K562 (cell line): ENCODE results near the gene SLC8A1. TPM values are rescaled to one million over a fixed set of nuclear protein-coding genes. Genes with fewer than 3 reads are reported as not detected.

Experiments
- ATAC-seq: fragments of 200-7000 bp; cut with Tn5 transposase; 3 replicates; pipeline ENCODE4 v1.9.1; 2020; ENCODE audit warnings: moderate library complexity
- BruUV-seq: library from RNA; stranded (reverse); fragments of 400-500 nt; replicated peaks from 2 replicates; lab custom pipeline; 2021; lab: Mats Ljungman, UMichigan
- CTCF ChIA-PET: fragments of 300-600 bp; formaldehyde crosslinking; extraction: SDS; loops from one replicate; lab custom pipeline; 2021; ENCODE audit warnings: low intra/inter-chr PET ratio; lab: Yijun Ruan, JAX
- POLR2A ChIA-PET: fragments of 300-600, 350-650 bp; sonication (Branson Sonifier 250); formaldehyde crosslinking; extraction: SDS; loops from one replicate; lab custom pipeline; 2021; ENCODE audit warnings: antibody characterized with exemption, inconsistent platforms; lab: Yijun Ruan, JAX
- DNase-seq, 4 experiments: peaks; one replicate each; pipeline versions ENCODE4 v3.0.0 to v3.0.0-alpha.2; 2011 to 2018; ENCODE audit warnings: low spot score in 3 of 4, mixed read lengths in 3 of 4; ENCODE audit errors: extremely low read depth in 1 of 4
- FAIRE-seq: peaks from 2 replicates; lab custom pipeline; 2011; peaks lifted over from hg19 to GRCh38; lab: Jason Lieb, UNC
- H2AFZ ChIP-seq: 2 replicates; pipeline ENCODE4 v1.6.0; 2011; ENCODE audit warnings: low read depth, low read length, control low read depth, inconsistent platforms
- H3K27ac ChIP-seq: fragments of 200-600 bp; 3 replicates; pipeline ENCODE4 v1.8.0; 2011; ENCODE audit warnings: low read depth, mild to moderate bottlenecking, control low read depth, inconsistent platforms, low read length, moderate library complexity, mixed read lengths; ENCODE audit errors: extremely low read depth
- H3K27me3 ChIP-seq, 2 experiments: fragments of 300-600 bp in 1 of 2; 2 replicates in 1 of 2; 3 replicates in 1 of 2; pipeline versions ENCODE4 v1.6.0 to v1.8.0; 2011; ENCODE audit warnings: inconsistent platforms in 2 of 2, low read length in 2 of 2, mild to moderate bottlenecking in 1 of 2, mixed read lengths in 1 of 2, moderate library complexity in 1 of 2; ENCODE audit not compliant: control insufficient read depth in 2 of 2, insufficient read depth in 2 of 2
- H3K36me3 ChIP-seq: fragments of 300-600 bp; 3 replicates; pipeline ENCODE4 v1.8.0; 2011; ENCODE audit warnings: mild to moderate bottlenecking, low read length, inconsistent platforms; ENCODE audit not compliant: control insufficient read depth, insufficient read depth
- H3K4me1 ChIP-seq, 2 experiments: fragments of 200-600 bp in 1 of 2; replicated peaks in 1 of 2; 2 replicates in 1 of 2; 3 replicates in 1 of 2; pipeline versions ENCODE4 v1.5.1 to v1.8.0; 2011; ENCODE audit warnings: inconsistent platforms in 2 of 2, low read length in 2 of 2, mild to moderate bottlenecking in 1 of 2, mixed read lengths in 1 of 2, moderate library complexity in 1 of 2; ENCODE audit not compliant: control insufficient read depth in 2 of 2, insufficient read depth in 2 of 2
- H3K4me2 ChIP-seq: 2 replicates; pipeline ENCODE4 v1.6.1; 2011; ENCODE audit warnings: low read length, control low read depth, inconsistent platforms, mixed read lengths; ENCODE audit not compliant: insufficient read depth
- H3K4me3 ChIP-seq: fragments of 200-600 bp; sonication (generic), shearing (Covaris generic); 2 replicates; pipeline ENCODE4 v1.5.1; 2016; ENCODE audit warnings: control low read depth, inconsistent platforms
- H3K79me2 ChIP-seq: fragments of 200-600 bp; 3 replicates; pipeline ENCODE4 v1.8.0; 2011; ENCODE audit warnings: low read length, inconsistent platforms; ENCODE audit not compliant: control insufficient read depth, insufficient read depth
- H3K9ac ChIP-seq, 2 experiments: 2 replicates each; pipeline versions ENCODE4 v1.6.0 to v1.6.1; 2011; ENCODE audit warnings: low read depth in 2 of 2, low read length in 2 of 2, control low read depth in 1 of 2, inconsistent platforms in 1 of 2, mild to moderate bottlenecking in 1 of 2, mixed read lengths in 1 of 2; ENCODE audit not compliant: insufficient read depth in 1 of 2
- H3K9me1 ChIP-seq: one replicate; pipeline ENCODE4 v1.6.0; 2011; ENCODE audit warnings: inconsistent platforms, mild to moderate bottlenecking, low read length, moderate library complexity; ENCODE audit not compliant: control insufficient read depth, insufficient read depth
- H3K9me3 ChIP-seq: replicated peaks from 2 replicates; pipeline ENCODE4 v1.5.1; 2011; ENCODE audit warnings: low read depth, low read length, inconsistent platforms; ENCODE audit not compliant: control insufficient read depth, insufficient read depth
- H4K20me1 ChIP-seq: replicated peaks from 2 replicates; pipeline ENCODE4 v1.6.1; 2011; ENCODE audit warnings: low read length, inconsistent platforms, mixed read lengths; ENCODE audit not compliant: control insufficient read depth, insufficient read depth
- ASH1L ChIP-seq: fragments of 450-650 bp; IDR thresholded peaks from 2 replicates; pipeline ENCODE4 v1.6.1; 2018; ENCODE audit warnings: borderline replicate concordance, mild to moderate bottlenecking, low read depth; ENCODE audit not compliant: partially characterized antibody
- ATF7 ChIP-seq: fragments of 450-650 bp; IDR thresholded peaks from 2 replicates; pipeline ENCODE4 v1.7.1; 2014; ENCODE audit warnings: mild to moderate bottlenecking, moderate library complexity
- KAT8 ChIP-seq: fragments of 450-650 bp; IDR thresholded peaks from 2 replicates; pipeline ENCODE4 v1.6.1; 2016; ENCODE audit warnings: low read depth, mild to moderate bottlenecking
- LCOR ChIP-seq: sonication (generic); formaldehyde crosslinking; IDR thresholded peaks from 2 replicates; pipeline ENCODE4 v1.8.0; 2022; ENCODE audit warnings: mild to moderate bottlenecking, missing genetic modification reagents
- NFE2 ChIP-seq: IDR thresholded peaks from 2 replicates; pipeline ENCODE4 v1.6.1; 2014; ENCODE audit warnings: antibody characterized with exemption, low read depth
- ZNF121 ChIP-seq: sonication (generic); formaldehyde crosslinking; conservative IDR thresholded peaks from 2 replicates; pipeline ENCODE4 v1.8.0; 2022; ENCODE audit warnings: missing genetic modification reagents
- WGBS: fragments of 100-300 bp; shearing (Covaris generic); methylation state at CpG from one replicate; pipeline ENCODE4 v1.1.6; 2016; ENCODE audit warnings: low coverage, mixed read lengths; ENCODE audit not compliant: insufficient coverage; ENCODE audit errors: missing lambda C conversion rate; 5-methylcytosine and 5-hydroxymethylcytosine counted together
- in situ Hi-C: fragments of 300-500 bp; cut with MboI; formaldehyde crosslinking; loops from 4 replicates; pipeline ENCODE4 v1.15.0; 2018; ENCODE audit warnings: inconsistent platforms, mixed read lengths
- intact Hi-C: fragments of 100-400 bp; cut with micrococcal nuclease; formaldehyde crosslinking; loops from 2 replicates; pipeline ENCODE4 v1.14.2; 2022
- polyA plus RNA-seq, 8 experiments: library from polyadenylated mRNA; depleted of rRNA in 4 of 8; stranded (reverse) in 5 of 8; unstranded in 3 of 8; fragments of >200 nt; fragmentation: Nextera tagmentation in 2 of 8; fragmentation: Illumina TruSeq in 1 of 8; extraction: Ambion mirVana in 2 of 8; extraction: Trizol in 1 of 8; gene quantifications; 2 replicates each; pipeline versions ENCODE4 v1.2.1 to v1.2.3, GENCODE V29; 2011 to 2014; ENCODE audit warnings: inconsistent platforms in 1 of 8, missing spikeins in 1 of 8
- total RNA-seq, 7 experiments: library from RNA; depleted of rRNA in 6 of 7; stranded (reverse); fragments of >200 nt in 6 of 7; fragmentation: Illumina TruSeq in 2 of 7; extraction: Trizol in 2 of 7; gene quantifications; 2 replicates each; pipeline versions ENCODE4 v1.2.1 to v1.2.3, GENCODE V29; 2011 to 2021; ENCODE audit warnings: low replicate concordance in 1 of 7
- TF ChIP-seq, protein P1 (sequence below): fragments of 250-450 bp; sonication (Bioruptor Pico); IDR thresholded peaks from 2 replicates; pipeline ENCODE4 v1.4.0; 2020
- TF ChIP-seq, protein P2 (sequence below), 2 experiments: IDR thresholded peaks; 2 replicates each; pipeline ENCODE4 v1.6.1; 2011; ENCODE audit warnings: borderline replicate concordance in 1 of 2, control low read depth in 1 of 2, low read depth in 1 of 2, low read length in 1 of 2, mild to moderate bottlenecking in 1 of 2, mixed read lengths in 1 of 2, moderate library complexity in 1 of 2; ENCODE audit not compliant: insufficient read depth in 1 of 2, insufficient read length in 1 of 2, poor library complexity in 1 of 2, severe bottlenecking in 1 of 2; ENCODE audit errors: extremely low read depth in 1 of 2

The SLC8A1 gene
- total and polyA plus RNA-seq, 9 of the 15 experiments (the other 6 are each of a cell fraction or from before 2014, with no cell fraction given) = not detected

DNA sequence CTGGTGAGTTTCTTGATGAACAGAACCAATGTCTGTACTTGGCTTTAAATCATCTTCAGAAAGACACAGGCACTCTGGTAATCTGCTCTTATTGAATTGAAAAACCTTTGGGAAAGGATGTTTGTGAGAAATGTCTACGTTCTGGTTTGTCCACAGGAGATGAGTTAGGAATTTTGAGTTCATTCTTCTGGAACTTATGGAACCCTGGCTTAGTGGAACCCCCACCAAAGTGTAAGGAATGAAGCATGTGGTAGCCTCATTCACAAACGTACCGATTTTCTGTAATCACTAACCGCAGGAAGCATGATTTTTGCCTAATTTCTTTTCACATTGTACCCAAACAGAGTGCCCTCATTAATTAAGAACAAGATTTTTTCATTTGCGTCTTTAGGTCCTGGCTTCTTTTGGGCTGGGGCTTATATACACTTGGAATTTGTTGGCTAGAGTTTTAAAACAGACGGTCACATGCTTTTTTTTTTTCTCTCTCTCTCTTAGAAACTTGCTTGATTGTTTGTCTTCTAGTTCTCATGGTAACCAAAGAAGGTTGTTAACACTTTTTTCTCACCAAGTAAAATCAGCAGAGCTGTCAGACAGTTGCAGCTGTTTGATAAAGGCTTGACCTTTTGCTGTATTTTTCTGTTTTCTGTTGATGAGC lies 358.7 kb downstream of the SLC8A1 start:
- Histone ChIP-seq H3K27ac (no peak overlapping the region), H3K9me3 (no peaks in the 10 kb centered on the region), H3K9ac (no peak overlapping the region), H3K4me1 (no peaks in the 10 kb centered on the region), H3K79me2 (no peaks in the 10 kb centered on the region), H3K27me3 (no peaks in the 10 kb centered on the region), H2AFZ (no peak overlapping the region), H3K36me3 (no peaks in the 10 kb centered on the region), H3K4me3 (no peak overlapping the region), H3K4me2 (no peak overlapping the region), H4K20me1 (no peaks in the 10 kb centered on the region), H3K9me1 (no peaks in the 10 kb centered on the region)
- WGBS = 0% methylated on average over 6 of the region's 6 CpGs
- no peak for FAIRE-seq
- ChIA-PET POLR2A (no interaction called here), CTCF (interaction anchor here (0.6 kb wide), 1 partner anchor 24 kb away, joined by 3 read pairs; no protein-coding TSS in a partner anchor)
- in situ Hi-C loops (no loop called here), intact Hi-C loops (no loop called here)
- TF ChIP-seq KAT8 (no peak), ZNF121 (CRISPR knock-in tag) (no peak), NFE2 (no peak), ATF7 (no peak), ASH1L (no peak), LCOR (CRISPR knock-in tag) (no peak)
- TF ChIP-seq, protein P1, sequence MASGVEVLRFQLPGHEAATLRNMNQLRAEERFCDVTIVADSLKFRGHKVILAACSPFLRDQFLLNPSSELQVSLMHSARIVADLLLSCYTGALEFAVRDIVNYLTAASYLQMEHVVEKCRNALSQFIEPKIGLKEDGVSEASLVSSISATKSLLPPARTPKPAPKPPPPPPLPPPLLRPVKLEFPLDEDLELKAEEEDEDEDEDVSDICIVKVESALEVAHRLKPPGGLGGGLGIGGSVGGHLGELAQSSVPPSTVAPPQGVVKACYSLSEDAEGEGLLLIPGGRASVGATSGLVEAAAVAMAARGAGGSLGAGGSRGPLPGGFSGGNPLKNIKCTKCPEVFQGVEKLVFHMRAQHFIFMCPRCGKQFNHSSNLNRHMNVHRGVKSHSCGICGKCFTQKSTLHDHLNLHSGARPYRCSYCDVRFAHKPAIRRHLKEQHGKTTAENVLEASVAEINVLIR (CRISPR knock-in tag) = no peak
- TF ChIP-seq, protein P2, sequence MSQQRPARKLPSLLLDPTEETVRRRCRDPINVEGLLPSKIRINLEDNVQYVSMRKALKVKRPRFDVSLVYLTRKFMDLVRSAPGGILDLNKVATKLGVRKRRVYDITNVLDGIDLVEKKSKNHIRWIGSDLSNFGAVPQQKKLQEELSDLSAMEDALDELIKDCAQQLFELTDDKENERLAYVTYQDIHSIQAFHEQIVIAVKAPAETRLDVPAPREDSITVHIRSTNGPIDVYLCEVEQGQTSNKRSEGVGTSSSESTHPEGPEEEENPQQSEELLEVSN (IDR thresholded peaks at IDR 0.05; ENCODE audit: borderline replicate concordance in 1 of 2, extremely low read depth in 1 of 2, insufficient read depth in 1 of 2, insufficient read length in 1 of 2, low read depth in 1 of 2, low read length in 1 of 2, poor library complexity in 1 of 2, severe bottlenecking in 1 of 2) = no peak
- DNase-seq = no peak
- BruUV-seq = no TSS peak
- no peak for ATAC-seq
